Fibroblast of lung (primary cell): ENCODE measurements around the gene HTRA3.

Source experiments
- EZH2 ChIP-seq: IDR thresholded peaks from 2 replicates; pipeline ENCODE4 v1.5.1; 2012; ENCODE audit warnings: low read length, control low read depth, mild to moderate bottlenecking; ENCODE audit errors: missing control alignments
- TF ChIP-seq, protein P1 (sequence below), 2 donors: IDR thresholded peaks in 1 of 2; conservative IDR thresholded peaks in 1 of 2; 1 replicate in 1 of 2; 2 replicates in 1 of 2; pipeline ENCODE4 v1.5.1; 2011 to 2012; ENCODE audit warnings: low read length in 2 of 2, control low read depth in 1 of 2, inconsistent platforms in 1 of 2, low read depth in 1 of 2, mild to moderate bottlenecking in 1 of 2

- TF ChIP-seq, protein P1, sequence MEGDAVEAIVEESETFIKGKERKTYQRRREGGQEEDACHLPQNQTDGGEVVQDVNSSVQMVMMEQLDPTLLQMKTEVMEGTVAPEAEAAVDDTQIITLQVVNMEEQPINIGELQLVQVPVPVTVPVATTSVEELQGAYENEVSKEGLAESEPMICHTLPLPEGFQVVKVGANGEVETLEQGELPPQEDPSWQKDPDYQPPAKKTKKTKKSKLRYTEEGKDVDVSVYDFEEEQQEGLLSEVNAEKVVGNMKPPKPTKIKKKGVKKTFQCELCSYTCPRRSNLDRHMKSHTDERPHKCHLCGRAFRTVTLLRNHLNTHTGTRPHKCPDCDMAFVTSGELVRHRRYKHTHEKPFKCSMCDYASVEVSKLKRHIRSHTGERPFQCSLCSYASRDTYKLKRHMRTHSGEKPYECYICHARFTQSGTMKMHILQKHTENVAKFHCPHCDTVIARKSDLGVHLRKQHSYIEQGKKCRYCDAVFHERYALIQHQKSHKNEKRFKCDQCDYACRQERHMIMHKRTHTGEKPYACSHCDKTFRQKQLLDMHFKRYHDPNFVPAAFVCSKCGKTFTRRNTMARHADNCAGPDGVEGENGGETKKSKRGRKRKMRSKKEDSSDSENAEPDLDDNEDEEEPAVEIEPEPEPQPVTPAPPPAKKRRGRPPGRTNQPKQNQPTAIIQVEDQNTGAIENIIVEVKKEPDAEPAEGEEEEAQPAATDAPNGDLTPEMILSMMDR (conservative IDR thresholded peaks at IDR 0.05 in 1 of 2, IDR thresholded peaks at IDR 0.05 in 1 of 2; ENCODE audit: low read depth in 1 of 2, low read length in 2 of 2) = no peak
- no peak for TF ChIP-seq EZH2
These were observed 55.2 kb downstream of the HTRA3 start for GRCh38 chr4:8324640-8325239.
